K562 (cell line): Measurements from ENCODE around the gene SNX9. TPM values are rescaled to one million over a fixed set of nuclear protein-coding genes. Genes with fewer than 3 reads are reported as not detected.
A peak's percentile ranks its signal among the peaks of the same experiment; 100 is the strongest.

Experiments used
- ATAC-seq: fragments of 200-7000 bp; cut with Tn5 transposase; 3 replicates; pipeline ENCODE4 v1.9.1; 2020; ENCODE audit warnings: moderate library complexity
- BruUV-seq: library from RNA; stranded (reverse); fragments of 400-500 nt; replicated peaks from 2 replicates; lab custom pipeline; 2021; lab: Mats Ljungman, UMichigan
- CTCF ChIA-PET: fragments of 300-600 bp; formaldehyde crosslinking; extraction: SDS; loops from one replicate; lab custom pipeline; 2021; ENCODE audit warnings: low intra/inter-chr PET ratio; lab: Yijun Ruan, JAX
- POLR2A ChIA-PET: fragments of 300-600, 350-650 bp; sonication (Branson Sonifier 250); formaldehyde crosslinking; extraction: SDS; loops from one replicate; lab custom pipeline; 2021; ENCODE audit warnings: antibody characterized with exemption, inconsistent platforms; lab: Yijun Ruan, JAX
- DNase-seq, 4 experiments: peaks; one replicate each; pipeline versions ENCODE4 v3.0.0 to v3.0.0-alpha.2; 2011 to 2018; ENCODE audit warnings: low spot score in 3 of 4, mixed read lengths in 3 of 4; ENCODE audit errors: extremely low read depth in 1 of 4
- FAIRE-seq: peaks from 2 replicates; lab custom pipeline; 2011; peaks lifted over from hg19 to GRCh38; lab: Jason Lieb, UNC
- H2AFZ ChIP-seq: 2 replicates; pipeline ENCODE4 v1.6.0; 2011; ENCODE audit warnings: low read depth, low read length, control low read depth, inconsistent platforms
- H3K27ac ChIP-seq: fragments of 200-600 bp; 3 replicates; pipeline ENCODE4 v1.8.0; 2011; ENCODE audit warnings: low read depth, mild to moderate bottlenecking, control low read depth, inconsistent platforms, low read length, moderate library complexity, mixed read lengths; ENCODE audit errors: extremely low read depth
- H3K27me3 ChIP-seq, 2 experiments: fragments of 300-600 bp in 1 of 2; 2 replicates in 1 of 2; 3 replicates in 1 of 2; pipeline versions ENCODE4 v1.6.0 to v1.8.0; 2011; ENCODE audit warnings: inconsistent platforms in 2 of 2, low read length in 2 of 2, mild to moderate bottlenecking in 1 of 2, mixed read lengths in 1 of 2, moderate library complexity in 1 of 2; ENCODE audit not compliant: control insufficient read depth in 2 of 2, insufficient read depth in 2 of 2
- H3K36me3 ChIP-seq: fragments of 300-600 bp; 3 replicates; pipeline ENCODE4 v1.8.0; 2011; ENCODE audit warnings: mild to moderate bottlenecking, low read length, inconsistent platforms; ENCODE audit not compliant: control insufficient read depth, insufficient read depth
- H3K4me1 ChIP-seq, 2 experiments: fragments of 200-600 bp in 1 of 2; replicated peaks in 1 of 2; 2 replicates in 1 of 2; 3 replicates in 1 of 2; pipeline versions ENCODE4 v1.5.1 to v1.8.0; 2011; ENCODE audit warnings: inconsistent platforms in 2 of 2, low read length in 2 of 2, mild to moderate bottlenecking in 1 of 2, mixed read lengths in 1 of 2, moderate library complexity in 1 of 2; ENCODE audit not compliant: control insufficient read depth in 2 of 2, insufficient read depth in 2 of 2
- H3K4me2 ChIP-seq: 2 replicates; pipeline ENCODE4 v1.6.1; 2011; ENCODE audit warnings: low read length, control low read depth, inconsistent platforms, mixed read lengths; ENCODE audit not compliant: insufficient read depth
- H3K4me3 ChIP-seq: fragments of 200-600 bp; sonication (generic), shearing (Covaris generic); 2 replicates; pipeline ENCODE4 v1.5.1; 2016; ENCODE audit warnings: control low read depth, inconsistent platforms
- H3K79me2 ChIP-seq: fragments of 200-600 bp; 3 replicates; pipeline ENCODE4 v1.8.0; 2011; ENCODE audit warnings: low read length, inconsistent platforms; ENCODE audit not compliant: control insufficient read depth, insufficient read depth
- H3K9ac ChIP-seq, 2 experiments: 2 replicates each; pipeline versions ENCODE4 v1.6.0 to v1.6.1; 2011; ENCODE audit warnings: low read depth in 2 of 2, low read length in 2 of 2, control low read depth in 1 of 2, inconsistent platforms in 1 of 2, mild to moderate bottlenecking in 1 of 2, mixed read lengths in 1 of 2; ENCODE audit not compliant: insufficient read depth in 1 of 2
- H3K9me1 ChIP-seq: one replicate; pipeline ENCODE4 v1.6.0; 2011; ENCODE audit warnings: inconsistent platforms, mild to moderate bottlenecking, low read length, moderate library complexity; ENCODE audit not compliant: control insufficient read depth, insufficient read depth
- H3K9me3 ChIP-seq: replicated peaks from 2 replicates; pipeline ENCODE4 v1.5.1; 2011; ENCODE audit warnings: low read depth, low read length, inconsistent platforms; ENCODE audit not compliant: control insufficient read depth, insufficient read depth
- H4K20me1 ChIP-seq: replicated peaks from 2 replicates; pipeline ENCODE4 v1.6.1; 2011; ENCODE audit warnings: low read length, inconsistent platforms, mixed read lengths; ENCODE audit not compliant: control insufficient read depth, insufficient read depth
- ARID1B ChIP-seq: fragments of 450-650 bp; IDR thresholded peaks from 2 replicates; pipeline ENCODE4 v1.6.1; 2016; ENCODE audit warnings: antibody characterized with exemption, mild to moderate bottlenecking, inconsistent platforms
- BCOR ChIP-seq: fragments of 450-650 bp; IDR thresholded peaks from 2 replicates; pipeline ENCODE4 v1.6.1; 2016
- BRD9 ChIP-seq: fragments of 450-650 bp; IDR thresholded peaks from 2 replicates; pipeline ENCODE4 v1.6.1; 2018; ENCODE audit warnings: low read depth; ENCODE audit not compliant: partially characterized antibody
- CREB3 ChIP-seq: fragments of 450-650 bp; conservative IDR thresholded peaks from 2 replicates; pipeline ENCODE4 v1.6.1; 2016; ENCODE audit warnings: missing genetic modification characterization, low read depth, mild to moderate bottlenecking, missing compliant biosample characterization, moderate library complexity
- PTTG1 ChIP-seq: fragments of 450-650 bp; IDR thresholded peaks from 2 replicates; pipeline ENCODE4 v1.6.1; 2016; ENCODE audit warnings: low read depth, mild to moderate bottlenecking, missing genetic modification characterization, missing compliant biosample characterization
- SIRT6 ChIP-seq: IDR thresholded peaks from one replicate; pipeline ENCODE4 v1.6.1; 2012; ENCODE audit warnings: low read depth, mild to moderate bottlenecking, control low read depth, inconsistent platforms, low read length, moderate library complexity
- SMAD4 ChIP-seq: fragments of 250-450 bp; sonication (Bioruptor Pico); conservative IDR thresholded peaks from 2 replicates; pipeline ENCODE4 v1.8.0; 2021; ENCODE audit warnings: inconsistent platforms, mild to moderate bottlenecking, moderate library complexity
- VEZF1 ChIP-seq: fragments of 200-800 bp; sonication (Bioruptor generic); IDR thresholded peaks from 2 replicates; pipeline ENCODE4 v1.6.1; 2017; ENCODE audit warnings: missing genetic modification characterization, missing compliant biosample characterization
- ZNF175 ChIP-seq: fragments of 200-800 bp; sonication (Bioruptor generic); IDR thresholded peaks from 2 replicates; pipeline ENCODE4 v1.6.1; 2016; ENCODE audit warnings: low read depth, mild to moderate bottlenecking, missing genetic modification characterization, missing compliant biosample characterization
- ZNF592 ChIP-seq: fragments of 450-650 bp; IDR thresholded peaks from 2 replicates; pipeline ENCODE4 v1.6.1; 2017; ENCODE audit warnings: antibody characterized with exemption, mild to moderate bottlenecking
- ZNF79 ChIP-seq: fragments of 250-450 bp; sonication (Bioruptor Pico); IDR thresholded peaks from 2 replicates; pipeline ENCODE4 v1.4.0; 2020; ENCODE audit warnings: low read depth, mild to moderate bottlenecking, moderate library complexity
- WGBS: fragments of 100-300 bp; shearing (Covaris generic); methylation state at CpG from one replicate; pipeline ENCODE4 v1.1.6; 2016; ENCODE audit warnings: low coverage, mixed read lengths; ENCODE audit not compliant: insufficient coverage; ENCODE audit errors: missing lambda C conversion rate; 5-methylcytosine and 5-hydroxymethylcytosine counted together
- in situ Hi-C: fragments of 300-500 bp; cut with MboI; formaldehyde crosslinking; loops from 4 replicates; pipeline ENCODE4 v1.15.0; 2018; ENCODE audit warnings: inconsistent platforms, mixed read lengths
- intact Hi-C: fragments of 100-400 bp; cut with micrococcal nuclease; formaldehyde crosslinking; loops from 2 replicates; pipeline ENCODE4 v1.14.2; 2022
- polyA plus RNA-seq, 8 experiments: library from polyadenylated mRNA; depleted of rRNA in 4 of 8; stranded (reverse) in 5 of 8; unstranded in 3 of 8; fragments of >200 nt; fragmentation: Nextera tagmentation in 2 of 8; fragmentation: Illumina TruSeq in 1 of 8; extraction: Ambion mirVana in 2 of 8; extraction: Trizol in 1 of 8; gene quantifications; 2 replicates each; pipeline versions ENCODE4 v1.2.1 to v1.2.3, GENCODE V29; 2011 to 2014; ENCODE audit warnings: inconsistent platforms in 1 of 8, missing spikeins in 1 of 8
- total RNA-seq, 7 experiments: library from RNA; depleted of rRNA in 6 of 7; stranded (reverse); fragments of >200 nt in 6 of 7; fragmentation: Illumina TruSeq in 2 of 7; extraction: Trizol in 2 of 7; gene quantifications; 2 replicates each; pipeline versions ENCODE4 v1.2.1 to v1.2.3, GENCODE V29; 2011 to 2021; ENCODE audit warnings: low replicate concordance in 1 of 7

The SNX9 gene
- total and polyA plus RNA-seq, 9 of the 15 experiments (the other 6 are each of a cell fraction or from before 2014, with no cell fraction given) = 6.0 to 81.7 (median 57.1) TPM

GRCh38 chr6:157813750-157814455, 9.1 kb upstream of the SNX9 start:
- H2AFZ ChIP-seq = peak overlapping the region; percentile 69
- no peak overlapping the region for H3K4me3 ChIP-seq
- 47% methylated on average over 5 of the region's 5 CpGs for WGBS
- no peaks in the 10 kb centered on the region for H3K9me1 ChIP-seq
- in situ Hi-C loops = no loop called here
- DNase-seq (peak in 1 of 4 experiments; percentile 49), FAIRE-seq (peak; percentile 66), ATAC-seq (no peak)
- H3K4me2 ChIP-seq = no peak overlapping the region
- peak overlapping the region; percentile 47; the same call in 2 of the 3 replicates for H3K27ac ChIP-seq
- intact Hi-C loops = no loop called here
- H3K9me3 ChIP-seq = peaks cover 6% of the 10 kb centered on the region; the same call in 1 of the 2 replicates
- H4K20me1 ChIP-seq = no peaks in the 10 kb centered on the region
- H3K36me3 ChIP-seq = no peaks in the 10 kb centered on the region; the same call in 2 of the 3 replicates
- ChIA-PET CTCF (no interaction called here), POLR2A (no interaction called here)
- H3K27me3 ChIP-seq = no peaks in the 10 kb centered on the region
- H3K79me2 ChIP-seq = no peaks in the 10 kb centered on the region
- peak overlapping the region in 1 of 2 experiments; percentile 43; a peak in 2 of 4 replicates for H3K9ac ChIP-seq
- H3K4me1 ChIP-seq = peaks cover 29 to 56% of the 10 kb centered on the region in 2 experiments
- no TSS peak for BruUV-seq
- TF ChIP-seq SMAD4 (CRISPR knock-in tag) = peak; percentile 85; the same call in 1 of the 2 replicates
- peak; percentile 98 for TF ChIP-seq ZNF592
- peak; percentile 73 for TF ChIP-seq PTTG1 (tag)
- no peak for TF ChIP-seq BCOR
- peak; percentile 57 for TF ChIP-seq ARID1B
- TF ChIP-seq VEZF1 = 0 out of 2 replicates have a peak, but pooled peaks have one; percentile 24
- TF ChIP-seq BRD9 = peak; percentile 28
- TF ChIP-seq ZNF175 (CRISPR knock-in tag) = peak; percentile 97
- TF ChIP-seq ZNF79 (CRISPR knock-in tag) = peak; percentile 63; the same call in 1 of the 2 replicates
- peak; percentile 88 for TF ChIP-seq CREB3 (tag)
- no peak for TF ChIP-seq SIRT6
